T47D (cell line): ENCODE measurements around the gene DNAH17.

Experiments
- DNase-seq, 2 experiments: peaks; one replicate each; pipeline versions ENCODE4 v3.0.0 to v3.0.0-alpha.2; 2011 to 2012; ENCODE audit warnings: low read depth in 1 of 2, low spot score in 1 of 2
- JUND ChIP-seq: IDR thresholded peaks from 2 replicates; pipeline ENCODE4 v1.6.1; 2012; ENCODE audit warnings: low read depth
- in situ Hi-C: cut with HindIII; loops from 2 replicates; pipeline ENCODE4 v1.10.0; 2016; ENCODE audit warnings: low sequenced_read_pairs, low pct_unique_long_range_greater_than_20kb

DNAH17 gene

DNA sequence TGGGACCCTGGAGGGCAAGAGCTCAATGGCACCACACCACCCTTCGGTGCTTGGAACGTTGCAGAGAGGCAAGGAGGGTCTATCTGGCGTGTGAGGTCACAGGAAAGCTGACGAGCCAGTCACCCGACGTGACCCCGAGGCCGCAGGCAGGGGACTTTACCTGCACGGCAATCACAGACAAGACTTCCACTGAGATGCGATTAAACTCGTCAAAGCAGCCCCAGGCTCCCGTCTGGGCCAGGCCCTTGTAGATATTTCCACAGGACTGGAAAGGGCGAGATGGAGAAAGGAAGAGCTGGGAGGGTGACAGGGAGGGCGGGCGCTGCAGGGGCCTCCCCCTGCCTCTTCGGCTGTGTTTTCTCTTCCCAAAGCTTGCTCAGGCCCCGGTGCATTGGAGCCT, 78.3 kb downstream of the DNAH17 start:
- no peak for TF ChIP-seq JUND
- DNase-seq = no peak
- in situ Hi-C loops = no loop called here

DNA sequence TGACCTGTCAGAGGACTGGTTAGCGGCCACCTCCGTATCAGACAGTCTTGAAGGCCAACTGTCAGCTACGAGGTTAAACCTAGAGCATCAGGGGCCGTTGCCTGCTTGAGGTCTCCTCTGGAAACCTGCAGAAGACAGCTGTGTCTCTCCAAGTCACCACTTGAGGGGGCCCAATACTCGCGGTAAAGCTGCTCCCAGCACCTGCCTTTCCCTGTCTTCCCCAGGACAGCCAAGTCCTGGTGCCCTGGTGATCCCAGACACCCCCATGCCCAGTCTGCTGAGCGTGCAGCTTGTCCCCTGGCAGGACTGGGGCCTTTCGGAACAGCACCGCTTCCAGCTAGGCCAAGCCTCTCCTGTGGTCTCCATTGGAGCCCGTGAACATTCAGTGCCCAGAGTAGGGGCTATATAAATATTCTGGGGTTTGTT, 80.1 kb downstream of the DNAH17 start:
- in situ Hi-C loops = no loop called here
- DNase-seq = peak; percentile 91 to 95
- no peak for TF ChIP-seq JUND

DNA sequence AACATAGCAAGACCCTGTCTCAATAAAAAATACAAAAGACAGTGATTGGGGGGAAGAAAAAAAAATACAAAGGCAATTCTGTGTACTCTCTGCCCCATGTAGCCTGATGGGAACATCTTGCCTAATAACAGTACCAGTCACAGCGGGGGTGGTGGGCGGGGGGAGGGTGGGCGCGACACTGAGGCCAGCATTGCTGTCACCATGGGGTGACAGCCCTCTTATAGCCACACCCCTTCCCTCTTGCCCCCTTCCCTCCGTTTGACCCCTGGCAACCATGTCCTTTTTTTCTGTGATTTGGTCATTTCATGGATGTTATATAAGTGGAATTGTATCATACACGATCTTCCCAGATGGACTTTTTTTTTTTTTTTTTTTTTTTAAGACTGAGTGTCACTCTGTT, 80.9 kb downstream of the DNAH17 start:
- DNase-seq = no peak
- TF ChIP-seq JUND = no peak
- in situ Hi-C loops = no loop called here

DNA sequence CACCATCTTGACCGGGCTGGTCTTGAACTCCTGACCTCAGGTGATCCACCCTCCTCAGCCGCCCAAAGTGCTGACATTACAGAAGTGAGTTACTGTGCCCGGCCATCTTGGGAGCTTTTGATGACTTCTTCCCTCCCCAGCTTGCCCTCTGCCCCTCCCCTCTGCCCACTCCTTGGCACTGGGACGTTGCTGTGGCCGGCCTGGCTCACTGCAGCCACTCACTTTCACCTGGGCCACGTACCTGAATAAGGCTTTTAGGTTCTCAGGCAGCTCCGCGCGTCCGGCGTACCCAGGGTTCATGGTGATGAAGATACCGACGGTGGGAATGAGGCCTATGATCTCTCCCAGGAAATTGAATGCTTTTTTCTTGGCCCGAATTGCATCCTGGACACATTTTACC, 81.6 kb downstream of the DNAH17 start:
- no peak for DNase-seq
- in situ Hi-C loops = no loop called here
- no peak for TF ChIP-seq JUND

DNA sequence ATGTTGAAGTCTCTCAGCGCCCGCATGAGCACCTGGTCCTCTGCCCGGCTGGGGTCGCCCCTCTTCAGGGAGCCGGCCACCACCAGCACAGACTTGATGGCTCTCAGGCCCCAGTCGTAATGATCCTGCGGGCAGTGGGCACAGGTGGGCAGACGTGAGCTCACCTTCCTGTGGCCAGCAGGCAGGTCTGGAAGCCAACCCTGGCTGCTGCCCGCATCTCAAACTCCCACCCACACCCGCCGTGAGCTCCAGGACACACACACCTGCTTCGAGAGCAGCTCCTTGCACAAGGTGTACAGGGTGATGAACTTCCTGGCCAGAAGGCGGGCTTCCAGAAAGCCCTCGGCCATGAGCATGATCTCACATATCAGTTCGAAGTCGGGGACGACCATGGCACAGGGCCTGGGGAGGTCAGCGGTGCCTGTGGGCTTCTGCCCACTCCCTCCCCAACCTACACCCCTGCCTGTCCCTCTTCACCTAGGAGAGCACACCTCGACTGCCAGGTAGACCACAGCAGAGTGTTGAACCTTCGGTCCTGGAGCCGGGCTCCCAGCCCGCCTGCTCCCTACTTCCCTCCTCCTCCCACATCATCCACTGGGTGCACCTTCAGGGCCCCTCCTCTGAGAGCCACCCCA, 82.4 kb downstream of the DNAH17 start:
- in situ Hi-C loops = no loop called here
- no peak for DNase-seq
- TF ChIP-seq JUND = no peak

DNA sequence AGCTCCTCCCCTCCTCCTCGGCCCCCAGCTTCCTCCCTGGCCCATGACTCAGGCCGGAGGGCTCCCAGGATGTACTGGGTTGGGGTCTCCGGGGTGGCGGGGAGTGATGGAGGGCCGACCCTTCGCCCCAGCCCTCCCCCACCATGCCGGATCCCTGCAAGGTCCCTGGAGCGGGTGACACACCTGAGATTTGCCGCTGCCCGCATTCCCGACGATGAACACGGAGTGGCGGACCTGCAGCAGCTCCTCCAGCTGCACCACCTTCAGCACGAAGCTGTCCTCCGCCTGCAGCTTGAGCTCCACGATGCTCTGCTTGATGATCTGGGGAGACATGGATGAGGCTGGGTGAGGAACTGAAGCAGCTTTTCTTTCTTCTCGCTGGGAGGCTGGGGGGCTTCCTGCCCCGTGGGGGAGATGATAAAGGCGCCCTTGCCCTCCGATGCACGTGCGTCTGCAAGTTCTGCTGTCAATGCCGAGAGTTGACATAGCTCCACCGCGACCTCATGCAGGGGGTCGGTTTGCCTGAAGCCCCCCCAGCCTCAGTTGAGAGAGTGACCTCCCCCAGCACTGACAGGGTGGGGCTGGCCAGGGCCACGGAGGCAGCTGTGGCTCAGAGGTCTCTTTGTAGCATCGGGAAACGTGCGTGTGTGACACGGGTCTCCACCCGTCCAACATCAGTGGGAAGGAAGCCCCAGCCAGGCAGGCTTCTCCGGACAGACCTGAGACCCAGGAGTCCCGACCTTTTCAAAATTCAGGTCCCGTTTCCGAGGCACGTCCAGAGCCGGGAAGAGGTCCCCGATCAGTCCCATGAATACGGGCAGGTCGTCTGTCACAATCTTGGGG, 83.1 kb downstream of the DNAH17 start:
- in situ Hi-C loops = no loop called here
- no peak for TF ChIP-seq JUND
- DNase-seq = no peak

DNA sequence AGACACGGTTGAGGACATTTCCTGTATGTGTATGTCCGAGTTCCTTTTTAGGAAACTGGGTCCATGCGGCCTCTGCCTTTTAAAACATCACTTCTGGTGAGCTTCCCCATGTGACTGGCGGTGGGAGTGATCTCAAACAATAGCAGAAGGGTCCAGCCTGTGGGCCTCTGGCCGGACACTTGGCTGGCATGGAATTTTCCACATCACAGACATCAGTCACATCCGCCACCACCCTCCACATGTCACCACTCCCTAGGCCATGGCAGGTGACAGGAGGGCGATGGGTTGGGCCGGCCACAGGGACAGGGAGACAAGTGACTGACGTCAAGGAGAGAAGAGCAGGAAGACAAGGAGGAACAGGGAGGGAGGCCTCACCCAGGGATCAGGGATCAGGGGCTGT, 83.7 kb downstream of the DNAH17 start:
- DNase-seq = no peak
- TF ChIP-seq JUND = no peak
- in situ Hi-C loops = no loop called here

DNA sequence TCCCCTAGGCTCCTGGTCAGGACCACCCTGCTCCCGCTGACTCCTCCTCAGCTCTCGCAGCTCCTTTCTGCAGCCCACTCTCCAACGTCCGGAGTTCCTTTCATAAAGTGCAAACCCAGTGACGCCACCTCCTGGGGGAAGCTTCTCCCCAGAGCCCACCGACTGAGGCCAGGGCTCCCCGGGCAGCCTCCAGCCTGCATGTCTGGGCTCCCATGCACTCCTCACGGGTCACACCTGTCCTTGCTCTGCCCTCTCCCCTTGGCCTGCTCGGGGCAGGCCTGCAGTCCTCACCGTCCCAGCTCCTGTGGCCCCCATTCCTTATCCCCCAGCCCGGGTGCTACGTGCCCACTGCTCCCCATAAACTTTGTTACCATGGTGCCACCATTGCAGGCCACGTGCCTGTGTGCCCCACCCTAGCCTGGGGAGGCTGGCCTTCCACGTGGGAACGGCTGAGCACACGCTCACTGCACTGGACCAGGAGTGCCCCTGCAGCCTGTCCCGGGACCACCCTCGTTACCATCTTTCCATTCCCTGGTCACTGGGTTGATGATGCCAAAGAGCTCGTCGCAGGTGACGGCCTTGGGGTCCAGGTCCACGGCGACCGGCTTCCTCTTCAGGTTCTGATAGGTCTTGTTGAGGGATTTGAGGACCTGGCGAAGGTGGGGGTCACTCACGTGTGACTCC, 84.9 kb downstream of the DNAH17 start:
- no peak for TF ChIP-seq JUND
- in situ Hi-C loops = no loop called here
- DNase-seq = no peak

DNA sequence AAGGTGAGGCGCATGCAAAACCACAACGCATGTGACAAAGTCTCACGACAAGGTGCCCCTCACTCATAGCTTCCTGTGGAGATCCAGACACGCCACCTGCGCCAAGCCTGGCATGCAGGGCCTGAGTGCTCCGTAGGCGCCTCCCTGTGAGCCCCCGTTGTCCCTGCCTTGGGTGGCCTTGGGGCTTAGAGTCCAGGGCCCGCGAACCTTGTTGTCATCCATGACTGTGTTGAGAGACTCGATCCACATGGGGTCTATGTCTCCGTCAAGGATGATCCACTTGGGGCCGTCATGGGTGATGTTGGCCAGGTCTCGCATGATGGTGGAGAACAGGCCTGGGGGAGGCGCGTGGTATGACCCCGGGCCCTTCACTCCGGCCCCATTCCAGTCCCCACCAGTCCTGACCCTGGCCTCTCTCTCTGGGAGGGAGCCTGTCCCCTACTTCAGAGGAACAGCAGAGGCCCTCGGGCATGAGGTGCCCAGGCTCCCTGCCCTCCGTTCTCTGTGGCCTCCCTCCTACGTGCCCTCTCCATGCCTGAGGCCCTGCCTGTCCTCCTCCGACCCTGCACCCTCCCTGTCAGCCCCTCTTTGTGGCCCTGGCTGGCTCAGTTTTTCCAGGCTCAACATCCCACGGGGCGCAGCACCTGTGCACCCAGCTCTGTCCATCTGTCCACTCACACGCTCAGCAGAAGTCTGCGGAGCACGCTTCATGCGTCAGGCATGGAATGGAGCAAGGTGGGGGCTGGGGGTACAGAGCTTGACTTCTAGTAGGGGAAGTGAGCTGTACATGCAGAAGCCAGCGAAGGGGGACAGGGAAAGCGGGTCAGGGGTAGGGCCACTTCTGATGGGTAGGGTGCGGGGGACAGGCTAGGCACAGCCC, 85.7 kb downstream of the DNAH17 start:
- no peak for DNase-seq
- no peak for TF ChIP-seq JUND
- in situ Hi-C loops = no loop called here

DNA sequence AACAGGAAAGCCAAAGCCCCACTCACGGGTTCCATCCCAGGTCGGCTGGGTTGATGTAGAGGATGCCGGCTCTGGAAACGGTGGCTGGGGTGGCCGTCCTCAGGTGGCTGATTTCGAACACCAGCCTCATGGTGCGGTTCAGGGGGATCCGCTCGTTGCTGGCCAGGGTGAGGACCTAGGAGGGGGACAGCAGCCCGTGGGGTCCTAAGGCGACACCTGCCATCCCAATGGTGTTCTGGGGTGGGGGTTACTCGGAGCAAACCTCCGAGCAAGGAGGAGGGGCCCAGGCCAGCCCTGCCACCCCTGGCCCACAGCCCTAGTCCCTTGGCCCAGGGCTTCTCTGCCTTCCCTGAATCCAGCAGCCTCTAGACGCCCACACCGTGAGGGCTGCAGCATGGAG, 86.5 kb downstream of the DNAH17 start:
- TF ChIP-seq JUND = no peak
- no peak for DNase-seq
- in situ Hi-C loops = no loop called here

DNA sequence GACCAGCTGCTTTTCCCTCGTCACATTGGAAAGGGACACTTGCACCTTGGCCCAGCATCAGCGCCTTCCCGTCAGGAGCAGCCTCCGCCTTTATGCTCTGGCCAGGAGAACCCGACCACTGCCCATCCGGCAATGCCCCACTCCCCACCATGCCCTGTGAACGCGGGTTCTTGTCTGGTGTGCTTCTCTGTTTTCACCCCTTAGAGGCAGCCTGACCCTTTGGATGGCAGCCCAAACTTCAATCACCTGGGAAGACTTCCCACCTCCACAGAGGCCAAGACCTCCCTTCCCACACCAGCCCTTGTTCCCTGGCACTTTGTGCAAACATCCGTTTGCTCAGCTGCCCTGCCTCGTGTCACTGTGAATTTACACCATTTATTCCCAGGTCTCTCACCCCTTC, 87.0 kb downstream of the DNAH17 start:
- in situ Hi-C loops = no loop called here
- no peak for DNase-seq
- TF ChIP-seq JUND = no peak

DNA sequence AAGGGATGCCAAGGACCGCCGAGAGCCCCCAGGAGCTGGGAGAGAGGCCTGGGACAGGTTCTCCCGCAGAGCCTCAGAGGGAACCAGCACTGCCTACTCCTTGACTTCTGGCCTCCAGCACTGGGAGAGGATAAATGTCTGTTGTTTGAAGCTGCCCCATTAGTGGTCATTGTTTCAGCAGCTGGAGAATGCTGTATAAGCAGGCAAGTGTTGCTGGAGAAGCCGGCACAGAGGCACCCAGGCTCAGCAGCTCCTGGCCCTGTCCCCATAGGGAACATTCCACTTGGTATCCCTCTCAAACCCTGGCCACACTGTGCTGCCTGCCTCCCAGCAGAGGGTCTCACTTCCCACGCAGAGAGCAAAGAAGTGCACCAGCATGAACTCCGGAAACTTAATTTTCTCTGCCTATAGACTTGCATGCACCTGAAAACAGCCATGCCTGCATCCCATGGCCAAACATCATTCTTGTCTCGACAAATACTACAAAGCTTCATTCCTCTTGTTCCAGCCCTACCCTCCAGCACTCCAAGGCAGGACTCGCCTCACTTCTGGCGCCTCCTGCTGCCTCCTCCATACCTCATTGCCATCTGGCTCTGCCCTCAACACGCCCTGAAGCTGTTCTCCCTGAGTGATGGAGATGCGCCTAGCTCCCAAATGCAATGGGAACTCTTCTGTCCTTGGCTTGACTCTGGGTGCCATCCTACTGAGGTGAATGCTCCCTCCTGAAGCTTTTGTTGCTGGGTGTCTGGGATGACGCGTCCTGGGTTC, 88.1 kb downstream of the DNAH17 start:
- in situ Hi-C loops = no loop called here
- no peak for TF ChIP-seq JUND
- DNase-seq = no peak
